ENCODE results near the gene CACNB1.

- TF ChIP-seq POLR2A (IDR thresholded peaks at IDR 0.05): no peak
- no peak for TF ChIP-seq CTCF (IDR thresholded peaks at IDR 0.05)
Measured at GRCh38 chr17:39244016-39244599, 46.6 kb upstream of the CACNB1 start.
